ENCODE data around the gene SLC30A1. TPM values are rescaled to one million over a fixed set of nuclear protein-coding genes. Genes with fewer than 3 reads are reported as not detected.

The SLC30A1 gene
- total and polyA plus RNA-seq, 2 of the 13 experiments (the other 11 are each of a cell fraction or from before 2014, with no cell fraction given) = 5.9 to 24.4 TPM

DNA sequence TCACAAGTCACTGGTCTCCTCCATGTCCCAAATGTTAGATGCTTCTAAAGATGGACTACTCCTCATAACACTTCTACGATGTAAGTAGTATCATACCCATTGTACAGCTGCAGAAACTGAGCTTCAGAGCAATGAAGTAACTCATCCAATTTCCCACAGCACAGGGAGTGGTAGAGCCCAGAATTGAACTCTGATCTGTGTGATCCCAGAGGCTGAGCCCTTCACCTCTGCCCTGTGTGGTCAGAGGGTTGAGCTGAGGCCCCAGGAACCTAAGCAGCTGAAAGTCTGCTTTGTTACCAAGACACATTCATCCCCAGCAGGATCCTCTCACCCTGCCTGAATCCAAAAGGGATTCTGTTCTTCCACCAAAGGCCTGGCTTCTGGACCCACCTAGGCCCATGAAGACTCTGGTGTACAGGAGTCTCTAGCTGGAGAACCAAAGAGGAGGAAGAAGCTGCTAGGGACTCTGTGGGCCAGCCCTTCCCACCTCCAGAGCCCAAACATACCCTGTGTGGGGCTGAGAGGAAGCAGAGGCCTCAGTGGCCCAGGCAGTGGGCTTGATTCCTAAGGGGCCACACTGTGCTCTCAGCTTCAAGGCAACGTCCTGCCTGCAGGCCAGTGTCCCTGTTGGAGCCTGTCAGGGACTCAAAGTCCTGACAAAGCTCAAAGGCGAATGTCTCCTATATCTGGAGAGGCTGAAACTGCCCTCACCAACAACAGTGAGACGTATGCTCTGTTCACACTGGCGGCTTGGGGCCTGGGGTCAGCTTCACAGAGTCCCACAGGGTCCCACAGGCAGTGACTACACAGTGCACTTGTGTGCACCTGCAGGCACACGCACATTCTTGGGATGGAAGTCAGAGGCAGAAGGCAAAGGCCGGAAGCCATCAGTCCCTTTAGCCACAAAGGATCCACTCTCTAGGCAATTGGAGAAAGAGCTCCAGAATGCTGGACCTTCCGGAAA, 40.4 kb upstream of the SLC30A1 start (continued):
- TF ChIP-seq, protein P1, sequence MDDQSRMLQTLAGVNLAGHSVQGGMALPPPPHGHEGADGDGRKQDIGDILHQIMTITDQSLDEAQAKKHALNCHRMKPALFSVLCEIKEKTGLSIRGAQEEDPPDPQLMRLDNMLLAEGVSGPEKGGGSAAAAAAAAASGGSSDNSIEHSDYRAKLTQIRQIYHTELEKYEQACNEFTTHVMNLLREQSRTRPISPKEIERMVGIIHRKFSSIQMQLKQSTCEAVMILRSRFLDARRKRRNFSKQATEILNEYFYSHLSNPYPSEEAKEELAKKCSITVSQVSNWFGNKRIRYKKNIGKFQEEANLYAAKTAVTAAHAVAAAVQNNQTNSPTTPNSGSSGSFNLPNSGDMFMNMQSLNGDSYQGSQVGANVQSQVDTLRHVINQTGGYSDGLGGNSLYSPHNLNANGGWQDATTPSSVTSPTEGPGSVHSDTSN (CRISPR knock-in tag; IDR thresholded peaks at IDR 0.05; ENCODE audit: borderline replicate concordance) = no peak
- no peak for TF ChIP-seq HNRNPLL (IDR thresholded peaks at IDR 0.05; ENCODE audit: low read depth, low read length, poor library complexity, severe bottlenecking)
- peak; percentile 61; the same call in 1 of the 2 replicates for TF ChIP-seq RXRB (CRISPR knock-in tag; IDR thresholded peaks at IDR 0.05; ENCODE audit: borderline replicate concordance)
- TF ChIP-seq ELF3 (CRISPR knock-in tag; IDR thresholded peaks at IDR 0.05) = peak; percentile 53; the same call in 1 of the 2 replicates
- no peak for TF ChIP-seq ZNF160 (CRISPR knock-in tag; IDR thresholded peaks at IDR 0.05)
- TF ChIP-seq MEIS1 (CRISPR knock-in tag; IDR thresholded peaks at IDR 0.05; ENCODE audit: borderline replicate concordance) = no peak
- no peak for TF ChIP-seq ZNF589 (CRISPR knock-in tag; conservative IDR thresholded peaks at IDR 0.05)
- no peak for TF ChIP-seq ARHGAP35 (CRISPR knock-in tag; IDR thresholded peaks at IDR 0.05; ENCODE audit: borderline replicate concordance)
- no peak for TF ChIP-seq ZNF337 (CRISPR knock-in tag; IDR thresholded peaks at IDR 0.05; ENCODE audit: borderline replicate concordance, low read depth)
- no peak for TF ChIP-seq ZNF678 (CRISPR knock-in tag; IDR thresholded peaks at IDR 0.05)
- no peak for TF ChIP-seq ZNF619 (CRISPR knock-in tag; IDR thresholded peaks at IDR 0.05)
- TF ChIP-seq, protein P2, sequence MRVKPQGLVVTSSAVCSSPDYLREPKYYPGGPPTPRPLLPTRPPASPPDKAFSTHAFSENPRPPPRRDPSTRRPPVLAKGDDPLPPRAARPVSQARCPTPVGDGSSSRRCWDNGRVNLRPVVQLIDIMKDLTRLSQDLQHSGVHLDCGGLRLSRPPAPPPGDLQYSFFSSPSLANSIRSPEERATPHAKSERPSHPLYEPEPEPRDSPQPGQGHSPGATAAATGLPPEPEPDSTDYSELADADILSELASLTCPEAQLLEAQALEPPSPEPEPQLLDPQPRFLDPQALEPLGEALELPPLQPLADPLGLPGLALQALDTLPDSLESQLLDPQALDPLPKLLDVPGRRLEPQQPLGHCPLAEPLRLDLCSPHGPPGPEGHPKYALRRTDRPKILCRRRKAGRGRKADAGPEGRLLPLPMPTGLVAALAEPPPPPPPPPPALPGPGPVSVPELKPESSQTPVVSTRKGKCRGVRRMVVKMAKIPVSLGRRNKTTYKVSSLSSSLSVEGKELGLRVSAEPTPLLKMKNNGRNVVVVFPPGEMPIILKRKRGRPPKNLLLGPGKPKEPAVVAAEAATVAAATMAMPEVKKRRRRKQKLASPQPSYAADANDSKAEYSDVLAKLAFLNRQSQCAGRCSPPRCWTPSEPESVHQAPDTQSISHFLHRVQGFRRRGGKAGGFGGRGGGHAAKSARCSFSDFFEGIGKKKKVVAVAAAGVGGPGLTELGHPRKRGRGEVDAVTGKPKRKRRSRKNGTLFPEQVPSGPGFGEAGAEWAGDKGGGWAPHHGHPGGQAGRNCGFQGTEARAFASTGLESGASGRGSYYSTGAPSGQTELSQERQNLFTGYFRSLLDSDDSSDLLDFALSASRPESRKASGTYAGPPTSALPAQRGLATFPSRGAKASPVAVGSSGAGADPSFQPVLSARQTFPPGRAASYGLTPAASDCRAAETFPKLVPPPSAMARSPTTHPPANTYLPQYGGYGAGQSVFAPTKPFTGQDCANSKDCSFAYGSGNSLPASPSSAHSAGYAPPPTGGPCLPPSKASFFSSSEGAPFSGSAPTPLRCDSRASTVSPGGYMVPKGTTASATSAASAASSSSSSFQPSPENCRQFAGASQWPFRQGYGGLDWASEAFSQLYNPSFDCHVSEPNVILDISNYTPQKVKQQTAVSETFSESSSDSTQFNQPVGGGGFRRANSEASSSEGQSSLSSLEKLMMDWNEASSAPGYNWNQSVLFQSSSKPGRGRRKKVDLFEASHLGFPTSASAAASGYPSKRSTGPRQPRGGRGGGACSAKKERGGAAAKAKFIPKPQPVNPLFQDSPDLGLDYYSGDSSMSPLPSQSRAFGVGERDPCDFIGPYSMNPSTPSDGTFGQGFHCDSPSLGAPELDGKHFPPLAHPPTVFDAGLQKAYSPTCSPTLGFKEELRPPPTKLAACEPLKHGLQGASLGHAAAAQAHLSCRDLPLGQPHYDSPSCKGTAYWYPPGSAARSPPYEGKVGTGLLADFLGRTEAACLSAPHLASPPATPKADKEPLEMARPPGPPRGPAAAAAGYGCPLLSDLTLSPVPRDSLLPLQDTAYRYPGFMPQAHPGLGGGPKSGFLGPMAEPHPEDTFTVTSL (CRISPR knock-in tag; IDR thresholded peaks at IDR 0.05; ENCODE audit: borderline replicate concordance) = no peak
- no peak for TF ChIP-seq ZNF792 (CRISPR knock-in tag; IDR thresholded peaks at IDR 0.05)
- TF ChIP-seq JUND (CRISPR knock-in tag; IDR thresholded peaks at IDR 0.05) = no peak
- no peak for TF ChIP-seq EZH2 (conservative IDR thresholded peaks at IDR 0.05; ENCODE audit: low read depth, low read length)
- TF ChIP-seq, protein P3, sequence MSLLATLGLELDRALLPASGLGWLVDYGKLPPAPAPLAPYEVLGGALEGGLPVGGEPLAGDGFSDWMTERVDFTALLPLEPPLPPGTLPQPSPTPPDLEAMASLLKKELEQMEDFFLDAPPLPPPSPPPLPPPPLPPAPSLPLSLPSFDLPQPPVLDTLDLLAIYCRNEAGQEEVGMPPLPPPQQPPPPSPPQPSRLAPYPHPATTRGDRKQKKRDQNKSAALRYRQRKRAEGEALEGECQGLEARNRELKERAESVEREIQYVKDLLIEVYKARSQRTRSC (CRISPR knock-in tag; IDR thresholded peaks at IDR 0.05; ENCODE audit: low read depth) = no peak
- TF ChIP-seq KAT8 (CRISPR knock-in tag; IDR thresholded peaks at IDR 0.05) = no peak
- TF ChIP-seq RBM22 (optimal IDR thresholded peaks at IDR 0.05; ENCODE audit: low read length) = no peak
- no peak for TF ChIP-seq KDM5B (CRISPR knock-in tag; IDR thresholded peaks at IDR 0.05; ENCODE audit: borderline replicate concordance)
- TF ChIP-seq ZSCAN25 (CRISPR knock-in tag; IDR thresholded peaks at IDR 0.05) = peak; percentile 57; the same call in 1 of the 2 replicates
- TF ChIP-seq ZNF713 (CRISPR knock-in tag; IDR thresholded peaks at IDR 0.05) = no peak
- no peak for TF ChIP-seq KMT2B (CRISPR knock-in tag; IDR thresholded peaks at IDR 0.05)

Data from HepG2 (cell line).